GM06990 (cell line): ENCODE results near the gene ENTPD5.
"Not testable (repeated sequence)": the region's sequence is repeated elsewhere in the genome, so short reads cannot be mapped to it uniquely, and the experiment has no call there.

ENCODE experiments used
- DNase-seq: peaks from one replicate; pipeline ENCODE4 v3.0.0-alpha.2; 2011; ENCODE audit not compliant: insufficient read length; ENCODE audit errors: extremely low read depth
- H3K27me3 ChIP-seq: replicated peaks from 2 replicates; pipeline ENCODE4 v1.6.0; 2011; ENCODE audit warnings: low read length; ENCODE audit not compliant: control insufficient read depth, insufficient read depth
- H3K36me3 ChIP-seq: 2 replicates; pipeline ENCODE4 v1.5.1; 2011; ENCODE audit warnings: low read length; ENCODE audit not compliant: control insufficient read depth, insufficient read depth
- H3K4me3 ChIP-seq: replicated peaks from 2 replicates; pipeline ENCODE4 v1.5.1; 2011; ENCODE audit warnings: low read depth, mild to moderate bottlenecking, control low read depth, low read length
- TF ChIP-seq, protein P1 (sequence below): IDR thresholded peaks from 2 replicates; pipeline ENCODE4 v1.5.1; 2011; ENCODE audit warnings: low read length, control low read depth, mild to moderate bottlenecking, inconsistent platforms; ENCODE audit not compliant: insufficient read depth, poor library complexity, severe bottlenecking

Gene ENTPD5

GRCh38 chr14:74015963-74016362 is 3.1 kb downstream of the ENTPD5 start:
- DNase-seq: no peak
- TF ChIP-seq, protein P1, sequence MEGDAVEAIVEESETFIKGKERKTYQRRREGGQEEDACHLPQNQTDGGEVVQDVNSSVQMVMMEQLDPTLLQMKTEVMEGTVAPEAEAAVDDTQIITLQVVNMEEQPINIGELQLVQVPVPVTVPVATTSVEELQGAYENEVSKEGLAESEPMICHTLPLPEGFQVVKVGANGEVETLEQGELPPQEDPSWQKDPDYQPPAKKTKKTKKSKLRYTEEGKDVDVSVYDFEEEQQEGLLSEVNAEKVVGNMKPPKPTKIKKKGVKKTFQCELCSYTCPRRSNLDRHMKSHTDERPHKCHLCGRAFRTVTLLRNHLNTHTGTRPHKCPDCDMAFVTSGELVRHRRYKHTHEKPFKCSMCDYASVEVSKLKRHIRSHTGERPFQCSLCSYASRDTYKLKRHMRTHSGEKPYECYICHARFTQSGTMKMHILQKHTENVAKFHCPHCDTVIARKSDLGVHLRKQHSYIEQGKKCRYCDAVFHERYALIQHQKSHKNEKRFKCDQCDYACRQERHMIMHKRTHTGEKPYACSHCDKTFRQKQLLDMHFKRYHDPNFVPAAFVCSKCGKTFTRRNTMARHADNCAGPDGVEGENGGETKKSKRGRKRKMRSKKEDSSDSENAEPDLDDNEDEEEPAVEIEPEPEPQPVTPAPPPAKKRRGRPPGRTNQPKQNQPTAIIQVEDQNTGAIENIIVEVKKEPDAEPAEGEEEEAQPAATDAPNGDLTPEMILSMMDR: no peak
- no peaks in the 10 kb centered on the region for H3K36me3 ChIP-seq
- no peaks in the 10 kb centered on the region for H3K27me3 ChIP-seq
- H3K4me3 ChIP-seq: no peak overlapping the region

DNA sequence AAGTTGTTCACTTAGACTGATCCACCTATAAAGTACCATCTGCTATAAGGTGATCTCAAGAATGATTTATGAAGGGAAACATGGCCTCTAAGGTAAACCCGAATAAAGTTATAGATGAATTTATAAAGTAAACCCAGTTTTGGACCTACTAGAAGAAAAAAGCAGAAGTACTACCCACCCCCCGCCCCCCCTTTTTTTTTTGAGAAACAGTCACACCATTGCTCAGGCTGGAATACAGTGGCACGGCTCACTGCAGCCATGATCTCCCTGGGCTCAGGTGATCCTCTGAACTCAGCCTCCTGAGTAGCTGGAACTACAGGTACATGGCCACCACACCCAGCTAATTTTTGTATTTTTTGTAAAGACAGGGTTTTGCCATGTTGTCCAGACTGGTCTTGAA is 3.9 kb downstream of the ENTPD5 start:
- no peaks in the 10 kb centered on the region for H3K36me3 ChIP-seq
- TF ChIP-seq, protein P1: no peak
- DNase-seq: no peak
- no peaks in the 10 kb centered on the region for H3K27me3 ChIP-seq
- no peak overlapping the region for H3K4me3 ChIP-seq

GRCh38 chr14:74014299-74014698 is 4.8 kb downstream of the ENTPD5 start:
- Histone ChIP-seq H3K4me3 (no peak overlapping the region), H3K27me3 (no peaks in the 10 kb centered on the region), H3K36me3 (no peaks in the 10 kb centered on the region; the same call in 1 of the 2 replicates)
- no peak for DNase-seq
- TF ChIP-seq, protein P1: no peak

GRCh38 chr14:74008843-74009499 is 10.1 kb downstream of the ENTPD5 start:
- no peak for DNase-seq
- TF ChIP-seq, protein P1: no peak
- no peak overlapping the region for H3K4me3 ChIP-seq
- H3K36me3 ChIP-seq: no peaks in the 10 kb centered on the region; the same call in 1 of the 2 replicates
- no peaks in the 10 kb centered on the region for H3K27me3 ChIP-seq

- not testable (repeated sequence) for H3K36me3 ChIP-seq, H3K27me3 ChIP-seq, DNase-seq, H3K4me3 ChIP-seq
These were observed 13.4 kb downstream of the ENTPD5 start for GRCh38 chr14:74005664-74006063.

DNA sequence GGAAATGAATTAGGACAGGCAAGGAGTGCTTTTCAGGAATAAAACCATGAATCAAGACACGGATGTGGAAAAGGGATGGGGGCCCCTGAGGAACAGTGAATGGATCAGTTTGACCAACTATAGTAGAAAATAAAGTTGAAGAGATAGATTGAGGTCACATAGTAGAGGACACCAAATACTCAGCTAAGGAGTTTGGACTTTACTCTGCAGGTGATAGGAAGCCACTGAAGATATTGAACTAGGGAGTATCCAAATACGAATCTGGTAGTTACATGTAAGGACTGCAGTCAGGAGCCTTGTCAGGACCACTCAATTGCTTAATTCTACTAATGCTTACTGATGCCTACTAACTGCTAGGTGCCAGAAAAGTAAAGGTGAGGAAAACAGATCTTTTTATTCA is 20.4 kb downstream of the ENTPD5 start:
- TF ChIP-seq, protein P1: no peak
- Histone ChIP-seq H3K27me3 (no peaks in the 10 kb centered on the region), H3K36me3 (no peaks in the 10 kb centered on the region; the same call in 1 of the 2 replicates), H3K4me3 (no peak overlapping the region)
- DNase-seq: no peak
